GM19468 (cell line): Measurements from ENCODE around the gene BSN.
"Not testable (repeated sequence)": the region's sequence is repeated elsewhere in the genome, so short reads cannot be mapped to it uniquely, and the experiment has no call there.

Source experiments
- ATAC-seq: cut with Tn5 transposase; IDR thresholded peaks from one replicate; pipeline ENCODE4 v1.9.1; 2021; ENCODE audit warnings: mild to moderate bottlenecking, moderate library complexity, moderate number of reproducible peaks; ENCODE audit not compliant: unreplicated experiment; ENCODE audit errors: extremely low read depth

Gene BSN

GRCh38 chr3:49534581-49535441, 19.5 kb upstream of the BSN start:
- ATAC-seq = no peak

- no peak for ATAC-seq
These were observed 18.1 kb upstream of the BSN start for GRCh38 chr3:49535971-49536874.

- no peak for ATAC-seq
These were observed 17.3 kb upstream of the BSN start for GRCh38 chr3:49536875-49537533.

- peak; percentile 60 for ATAC-seq
These were observed 14.4 kb upstream of the BSN start for GRCh38 chr3:49539659-49540560.

GRCh38 chr3:49552087-49552486, 2.2 kb upstream of the BSN start:
- ATAC-seq = no peak

- ATAC-seq = no peak
These were observed 969 bp upstream of the BSN start for GRCh38 chr3:49553324-49553691.

GRCh38 chr3:49554633-49555265, 472 bp downstream of the BSN start:
- ATAC-seq = no peak

GRCh38 chr3:49556500-49557275, 2.4 kb downstream of the BSN start:
- ATAC-seq = no peak

GRCh38 chr3:49563040-49563578, 8.8 kb downstream of the BSN start:
- no peak for ATAC-seq

GRCh38 chr3:49563766-49564165, 9.5 kb downstream of the BSN start:
- ATAC-seq = no peak

GRCh38 chr3:49566312-49566711, 12.0 kb downstream of the BSN start:
- ATAC-seq = no peak

GRCh38 chr3:49567406-49567805, 13.1 kb downstream of the BSN start:
- no peak for ATAC-seq

GRCh38 chr3:49568965-49569364, 14.7 kb downstream of the BSN start:
- no peak for ATAC-seq

- ATAC-seq = no peak
These were observed 15.9 kb downstream of the BSN start for GRCh38 chr3:49570028-49570654.

- no peak for ATAC-seq
These were observed 27.9 kb downstream of the BSN start for GRCh38 chr3:49582177-49582576.

GRCh38 chr3:49585261-49585755, 31.0 kb downstream of the BSN start:
- ATAC-seq = not testable (repeated sequence)

- ATAC-seq = no peak
These were observed 37.3 kb downstream of the BSN start for GRCh38 chr3:49591615-49592014.

GRCh38 chr3:49593041-49593440, 38.8 kb downstream of the BSN start:
- no peak for ATAC-seq
